ENCODE results near the gene ILKAP.

- TF ChIP-seq, protein P1, sequence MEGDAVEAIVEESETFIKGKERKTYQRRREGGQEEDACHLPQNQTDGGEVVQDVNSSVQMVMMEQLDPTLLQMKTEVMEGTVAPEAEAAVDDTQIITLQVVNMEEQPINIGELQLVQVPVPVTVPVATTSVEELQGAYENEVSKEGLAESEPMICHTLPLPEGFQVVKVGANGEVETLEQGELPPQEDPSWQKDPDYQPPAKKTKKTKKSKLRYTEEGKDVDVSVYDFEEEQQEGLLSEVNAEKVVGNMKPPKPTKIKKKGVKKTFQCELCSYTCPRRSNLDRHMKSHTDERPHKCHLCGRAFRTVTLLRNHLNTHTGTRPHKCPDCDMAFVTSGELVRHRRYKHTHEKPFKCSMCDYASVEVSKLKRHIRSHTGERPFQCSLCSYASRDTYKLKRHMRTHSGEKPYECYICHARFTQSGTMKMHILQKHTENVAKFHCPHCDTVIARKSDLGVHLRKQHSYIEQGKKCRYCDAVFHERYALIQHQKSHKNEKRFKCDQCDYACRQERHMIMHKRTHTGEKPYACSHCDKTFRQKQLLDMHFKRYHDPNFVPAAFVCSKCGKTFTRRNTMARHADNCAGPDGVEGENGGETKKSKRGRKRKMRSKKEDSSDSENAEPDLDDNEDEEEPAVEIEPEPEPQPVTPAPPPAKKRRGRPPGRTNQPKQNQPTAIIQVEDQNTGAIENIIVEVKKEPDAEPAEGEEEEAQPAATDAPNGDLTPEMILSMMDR (IDR thresholded peaks at IDR 0.05): no peak
- no peak for TF ChIP-seq POLR2A (IDR thresholded peaks at IDR 0.05)
Measured at GRCh38 chr2:238251986-238252385, 48.5 kb upstream of the ILKAP start.

Data from stomach (tissue), 4 donors.